ENCODE results near the gene IRS4.

Gene IRS4

DNA sequence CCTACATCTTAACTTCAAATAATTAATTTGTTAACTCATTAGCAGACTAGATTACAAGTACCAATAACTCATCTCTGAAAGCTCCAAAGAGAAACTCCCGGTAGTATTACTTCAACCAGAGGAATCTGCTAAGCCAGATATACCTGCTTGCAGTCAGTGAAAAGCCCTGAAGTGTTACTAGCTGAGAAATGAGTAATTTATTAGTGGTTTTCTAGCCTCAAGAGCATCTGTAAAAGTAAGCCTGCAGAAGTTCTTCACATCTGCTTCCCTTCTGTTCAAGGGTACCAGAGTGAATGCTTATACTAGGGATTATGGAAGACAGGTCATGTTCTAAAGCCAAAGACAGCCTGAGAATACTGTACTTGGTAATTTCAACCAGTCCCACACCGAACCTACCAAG, 34.7 kb downstream of the IRS4 start:
- no peaks in the 10 kb centered on the region for H3K9me3 Mint-ChIP-seq
- H3K27ac Mint-ChIP-seq, result no peak overlapping the region
- H3K36me3 Mint-ChIP-seq, result no peaks in the 10 kb centered on the region
- H3K27me3 Mint-ChIP-seq, result no peaks in the 10 kb centered on the region
- no peak overlapping the region for H3K4me3 Mint-ChIP-seq
- H3K4me1 Mint-ChIP-seq, result no peaks in the 10 kb centered on the region

DNA sequence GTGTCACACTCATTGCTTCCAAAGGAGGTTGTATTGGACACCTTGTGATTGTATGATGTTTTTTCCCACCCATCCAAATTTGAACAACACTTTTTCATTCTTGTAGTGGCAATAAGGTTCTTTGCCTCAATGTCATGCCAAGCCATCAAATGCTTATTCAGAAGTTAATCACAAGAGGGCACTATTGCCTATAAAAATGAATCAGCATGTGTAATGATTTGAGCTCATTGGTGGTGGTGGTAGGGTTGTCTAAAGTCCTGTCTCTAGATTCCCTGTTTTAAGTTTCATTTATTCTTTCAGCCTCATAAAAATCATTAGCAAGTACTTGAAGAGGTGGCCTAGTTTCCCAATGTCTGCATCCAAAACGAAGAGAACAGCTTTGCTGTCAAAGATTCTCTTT, 37.0 kb downstream of the IRS4 start:
- no peaks in the 10 kb centered on the region for H3K27me3 Mint-ChIP-seq
- H3K4me1 Mint-ChIP-seq, result no peaks in the 10 kb centered on the region
- no peak overlapping the region for H3K27ac Mint-ChIP-seq
- no peak overlapping the region for H3K4me3 Mint-ChIP-seq
- H3K9me3 Mint-ChIP-seq, result no peaks in the 10 kb centered on the region
- no peaks in the 10 kb centered on the region for H3K36me3 Mint-ChIP-seq

GRCh38 chrX:108696690-108697089, 39.7 kb downstream of the IRS4 start:
- H3K36me3 Mint-ChIP-seq, result no peaks in the 10 kb centered on the region
- no peak overlapping the region for H3K27ac Mint-ChIP-seq
- no peaks in the 10 kb centered on the region for H3K4me1 Mint-ChIP-seq
- H3K9me3 Mint-ChIP-seq, result no peaks in the 10 kb centered on the region
- H3K27me3 Mint-ChIP-seq, result no peaks in the 10 kb centered on the region
- no peak overlapping the region for H3K4me3 Mint-ChIP-seq
